Memory B cell (primary cell): ENCODE results near the gene EHBP1.
A peak's percentile ranks its signal among the peaks of the same experiment; 100 is the strongest.

Source experiments
- ATAC-seq: fragments of 150-1000 bp; cut with Tn5 transposase; 2 replicates; pipeline ENCODE4 v1.10.0; 2021; ENCODE audit warnings: low read depth, mild to moderate bottlenecking, moderate library complexity
- DNase-seq, 2 donors: peaks; one replicate each; pipeline ENCODE4 v3.0.0; 2022; ENCODE audit warnings: low spot score in 2 of 2
- H3K27ac Mint-ChIP-seq: one replicate; pipeline ENCODE4 v1.8.0; 2022; ENCODE audit warnings: mild to moderate bottlenecking, moderate library complexity, mixed read lengths
- H3K27me3 Mint-ChIP-seq: one replicate; pipeline ENCODE4 v1.8.0; 2022; ENCODE audit warnings: mixed read lengths
- H3K36me3 Mint-ChIP-seq: one replicate; pipeline ENCODE4 v1.8.0; 2022; ENCODE audit warnings: mild to moderate bottlenecking, mixed read lengths
- H3K4me1 Mint-ChIP-seq: one replicate; pipeline ENCODE4 v1.8.0; 2022; ENCODE audit warnings: mixed read lengths
- H3K4me3 Mint-ChIP-seq: one replicate; pipeline ENCODE4 v1.8.0; 2022; ENCODE audit warnings: mild to moderate bottlenecking, moderate library complexity, mixed read lengths
- H3K9me3 Mint-ChIP-seq: one replicate; pipeline ENCODE4 v1.8.0; 2022; ENCODE audit warnings: mixed read lengths

EHBP1 gene

DNA sequence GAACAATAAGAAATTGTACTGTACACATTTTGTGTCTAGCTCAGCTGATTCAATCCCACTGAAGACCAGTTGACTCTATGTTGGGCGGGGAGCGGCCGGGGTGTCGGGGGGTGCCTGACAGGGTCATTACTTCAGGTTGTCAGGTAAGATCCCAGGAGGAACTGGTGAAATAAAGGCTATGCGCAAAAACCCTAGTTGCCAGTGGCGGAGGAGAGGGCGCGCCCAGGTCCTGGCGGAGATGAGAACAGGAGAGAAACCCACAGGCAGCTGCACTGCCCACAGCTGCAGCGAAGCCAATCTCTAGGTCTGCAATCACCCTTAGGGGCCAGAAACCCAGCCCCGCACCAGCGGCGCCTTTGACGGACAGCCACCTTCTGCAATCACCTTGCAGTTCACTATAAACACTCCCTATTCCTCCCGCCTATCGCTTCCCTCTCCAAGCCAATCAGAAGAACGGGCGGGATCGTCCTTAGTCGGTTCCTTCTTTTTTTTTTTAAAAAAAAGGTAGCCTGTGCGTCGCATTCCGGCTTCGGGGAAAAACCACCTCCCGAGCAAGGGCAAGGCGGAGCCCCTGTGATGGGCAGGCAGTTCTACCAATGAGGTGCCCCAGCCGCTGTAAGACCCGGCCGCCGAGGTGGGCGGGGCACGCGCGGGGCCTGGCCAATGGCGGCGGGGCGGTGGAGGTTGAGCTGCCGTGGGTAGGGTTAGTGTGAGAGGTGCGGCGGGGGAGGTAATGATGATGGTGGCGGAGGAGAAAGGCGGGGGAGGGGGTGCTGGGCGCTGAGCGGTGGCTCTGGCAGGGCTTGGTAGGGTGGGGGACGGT is at the start of gene EHBP1:
Gene EHBP1 (plus strand): TSS at position 707 of the 823 bp plus-strand sequence. CDS start 1,479 bp downstream, outside the sequence.
- peak within 1 kb of the TSS; percentile 87 for H3K27ac Mint-ChIP-seq
- ATAC-seq (peak; percentile 94), DNase-seq (peak; percentile 97)
- H3K4me1 Mint-ChIP-seq, result peaks cover 29% of the 10 kb centered on the region
- no peaks in the 10 kb centered on the region for H3K27me3 Mint-ChIP-seq
- peak within 1 kb of the TSS; percentile 93 for H3K4me3 Mint-ChIP-seq
- peaks cover 9% of the 10 kb centered on the region for H3K36me3 Mint-ChIP-seq
- H3K9me3 Mint-ChIP-seq, result no peaks in the 10 kb centered on the region

DNA sequence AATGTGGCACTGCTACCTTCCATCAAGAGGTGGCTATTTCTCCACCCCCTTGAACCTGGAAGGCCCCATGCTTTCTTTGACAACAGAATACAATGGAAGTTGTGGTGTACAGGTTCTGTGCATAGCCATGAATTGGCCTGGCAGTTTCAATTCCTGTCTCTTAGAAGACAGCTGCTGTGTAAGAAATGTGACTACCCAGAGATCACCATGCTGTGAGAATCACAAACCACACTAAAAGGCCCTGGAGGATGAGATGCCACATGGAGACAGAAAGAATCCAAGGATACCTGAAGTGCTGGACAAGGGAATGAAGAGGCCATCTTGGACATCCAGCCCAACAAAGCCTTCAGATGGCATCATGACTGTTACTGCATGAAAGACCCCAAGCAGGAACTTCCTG is 47.7 kb upstream of the EHBP1 start:
- Mint-ChIP-seq H3K36me3 (no peaks in the 10 kb centered on the region), H3K4me3 (no peak overlapping the region)
- peak; percentile 84 for ATAC-seq

GRCh38 chr2:62658891-62659290 is 46.6 kb upstream of the EHBP1 start:
- Mint-ChIP-seq H3K4me1 (peaks cover 19% of the 10 kb centered on the region), H3K27me3 (peaks cover 2% of the 10 kb centered on the region), H3K27ac (no peak overlapping the region), H3K9me3 (no peaks in the 10 kb centered on the region), H3K36me3 (no peaks in the 10 kb centered on the region), H3K4me3 (no peak overlapping the region)
- ATAC-seq (no peak), DNase-seq (no peak)

More for the DNA sequence above, 47.7 kb upstream of the EHBP1 start:
- DNase-seq, result peak in 1 of 2 donors; percentile 18
- Mint-ChIP-seq H3K9me3 (no peaks in the 10 kb centered on the region), H3K4me1 (peaks cover 19% of the 10 kb centered on the region), H3K27ac (peak overlapping the region; percentile 92), H3K27me3 (peaks cover under 1% of the 10 kb centered on the region)

DNA sequence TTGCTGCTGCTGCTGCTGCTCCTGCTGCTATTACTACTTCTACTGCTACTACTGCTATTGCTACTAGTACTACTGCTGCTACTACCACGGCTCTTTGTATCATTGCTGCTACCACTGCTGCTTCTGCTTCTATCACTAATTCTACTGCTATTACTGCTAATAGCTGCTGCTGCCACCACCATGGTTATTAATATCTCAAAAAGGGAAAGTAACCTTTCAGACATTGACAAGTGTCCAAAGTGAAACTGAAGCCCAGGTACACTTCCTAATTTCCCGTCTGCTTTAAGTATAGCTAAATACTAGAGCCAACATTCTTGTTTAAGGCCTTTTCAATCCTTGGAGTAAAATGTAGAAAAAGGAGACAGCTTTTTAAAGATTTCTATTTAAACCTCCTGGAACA is 45.4 kb upstream of the EHBP1 start:
- ATAC-seq (peak; percentile 79), DNase-seq (peak in 1 of 2 donors; percentile 7)
- Mint-ChIP-seq H3K9me3 (no peaks in the 10 kb centered on the region), H3K27me3 (peaks cover 2% of the 10 kb centered on the region), H3K36me3 (no peaks in the 10 kb centered on the region), H3K27ac (peak overlapping the region; percentile 10), H3K4me3 (peak overlapping the region; percentile 55), H3K4me1 (peaks cover 19% of the 10 kb centered on the region)

DNA sequence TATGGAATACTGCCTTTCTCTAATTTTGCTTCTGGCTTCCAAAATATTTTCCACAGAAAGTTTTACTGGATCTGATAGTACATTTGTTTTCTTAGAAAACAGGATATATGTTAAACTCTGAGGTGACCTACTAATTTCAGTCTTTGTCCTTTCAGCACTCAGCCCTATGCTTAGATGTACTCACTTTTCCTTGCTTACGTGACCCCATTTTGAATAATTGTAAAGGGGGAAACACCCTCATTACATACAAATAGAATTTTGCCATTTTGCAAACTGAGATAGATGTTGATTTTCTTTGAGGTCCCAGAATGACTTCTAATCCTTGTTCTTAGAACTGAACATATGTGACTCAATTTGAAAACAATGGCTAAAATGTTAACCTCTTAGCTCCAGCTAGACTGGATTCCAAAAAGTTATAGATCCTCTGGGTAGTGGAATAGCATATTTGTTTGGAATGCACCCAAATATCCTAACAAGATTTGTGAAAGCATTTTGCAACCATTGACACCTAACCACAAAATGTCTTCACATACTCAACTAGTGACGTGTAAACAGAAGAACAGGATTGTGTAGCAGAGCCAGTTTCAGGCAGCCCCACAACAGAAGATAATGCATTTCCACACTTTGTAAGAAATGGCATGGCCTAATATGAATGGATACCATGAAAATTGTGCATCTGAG is 44.8 kb upstream of the EHBP1 start:
- H3K4me1 Mint-ChIP-seq, result peaks cover 19% of the 10 kb centered on the region
- H3K4me3 Mint-ChIP-seq, result no peak overlapping the region
- DNase-seq, result no peak
- no peaks in the 10 kb centered on the region for H3K9me3 Mint-ChIP-seq
- H3K27me3 Mint-ChIP-seq, result peaks cover 2% of the 10 kb centered on the region
- no peaks in the 10 kb centered on the region for H3K36me3 Mint-ChIP-seq
- H3K27ac Mint-ChIP-seq, result no peak overlapping the region
- ATAC-seq, result no peak

- Mint-ChIP-seq H3K27me3 (peaks cover 2% of the 10 kb centered on the region), H3K4me3 (no peak overlapping the region), H3K27ac (no peak overlapping the region), H3K4me1 (peaks cover 19% of the 10 kb centered on the region), H3K36me3 (no peaks in the 10 kb centered on the region), H3K9me3 (no peaks in the 10 kb centered on the region)
- DNase-seq (no peak), ATAC-seq (no peak)
Measured at GRCh38 chr2:62661263-62661635, 44.3 kb upstream of the EHBP1 start.

- H3K27me3 Mint-ChIP-seq, result peaks cover 2% of the 10 kb centered on the region
Measured at GRCh38 chr2:62662131-62662530, 43.4 kb upstream of the EHBP1 start.

DNA sequence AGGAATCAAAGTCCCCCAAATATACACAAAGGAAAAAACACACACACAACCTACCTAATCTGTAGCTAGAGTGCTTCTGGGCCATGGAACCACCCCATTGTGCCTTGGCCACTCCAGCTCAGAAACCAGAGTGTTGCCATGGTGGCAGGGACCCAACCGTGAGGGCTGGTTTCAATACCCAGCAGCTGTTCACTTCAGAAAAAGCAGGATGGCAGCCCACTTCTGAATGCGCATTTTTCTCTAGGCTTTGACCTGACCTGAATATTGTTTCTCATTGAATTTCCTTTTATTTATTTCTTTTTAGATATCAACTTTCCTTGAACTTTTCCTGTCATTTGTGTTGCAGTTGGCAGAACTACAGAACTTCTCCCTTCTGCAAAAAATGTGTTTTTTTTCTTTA is 43.0 kb upstream of the EHBP1 start:
- H3K27ac Mint-ChIP-seq, result no peak overlapping the region
- no peak for ATAC-seq
- peaks cover 18% of the 10 kb centered on the region for H3K4me1 Mint-ChIP-seq
- no peaks in the 10 kb centered on the region for H3K36me3 Mint-ChIP-seq
- H3K9me3 Mint-ChIP-seq, result no peaks in the 10 kb centered on the region
- H3K4me3 Mint-ChIP-seq, result no peak overlapping the region
- peaks cover 2% of the 10 kb centered on the region for H3K27me3 Mint-ChIP-seq
- no peak for DNase-seq

More at GRCh38 chr2:62662131-62662530, 43.4 kb upstream of the EHBP1 start:
- H3K36me3 Mint-ChIP-seq, result no peaks in the 10 kb centered on the region
- H3K27ac Mint-ChIP-seq, result no peak overlapping the region
- no peaks in the 10 kb centered on the region for H3K9me3 Mint-ChIP-seq
- no peak overlapping the region for H3K4me3 Mint-ChIP-seq
- no peak for DNase-seq
- peaks cover 19% of the 10 kb centered on the region for H3K4me1 Mint-ChIP-seq
- no peak for ATAC-seq

- peaks cover 2% of the 10 kb centered on the region for H3K27me3 Mint-ChIP-seq
- ATAC-seq, result no peak
- H3K27ac Mint-ChIP-seq, result no peak overlapping the region
- H3K4me3 Mint-ChIP-seq, result no peak overlapping the region
- H3K9me3 Mint-ChIP-seq, result no peaks in the 10 kb centered on the region
- peaks cover 12% of the 10 kb centered on the region for H3K4me1 Mint-ChIP-seq
- no peaks in the 10 kb centered on the region for H3K36me3 Mint-ChIP-seq
- no peak for DNase-seq
Measured at GRCh38 chr2:62663411-62663810, 42.1 kb upstream of the EHBP1 start.

- DNase-seq, result no peak
- Mint-ChIP-seq H3K4me3 (no peak overlapping the region), H3K27me3 (peaks cover 3% of the 10 kb centered on the region), H3K9me3 (no peaks in the 10 kb centered on the region), H3K36me3 (no peaks in the 10 kb centered on the region), H3K27ac (no peak overlapping the region), H3K4me1 (peaks cover 12% of the 10 kb centered on the region)
- ATAC-seq, result no peak
Measured at GRCh38 chr2:62663920-62664795, 41.4 kb upstream of the EHBP1 start.

DNA sequence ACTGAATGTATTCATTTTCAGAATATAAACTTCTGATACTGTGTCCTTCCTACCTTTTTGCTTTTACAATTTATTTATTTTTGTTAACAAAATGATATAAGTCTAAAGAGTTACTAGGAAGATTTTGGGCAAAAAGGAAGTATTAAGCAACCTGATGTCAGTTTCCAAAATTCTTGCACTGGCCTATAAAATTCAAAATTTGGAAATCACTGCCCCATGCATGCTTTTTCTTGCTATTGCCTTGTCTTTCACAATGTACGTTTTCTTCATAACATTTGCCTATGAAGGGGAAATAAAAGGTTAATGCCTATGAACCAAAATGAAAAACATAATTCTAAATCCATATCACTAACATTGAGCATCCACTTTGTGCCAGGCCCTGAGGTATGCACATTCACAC is 40.1 kb upstream of the EHBP1 start:
- Mint-ChIP-seq H3K4me3 (no peak overlapping the region), H3K27me3 (peaks cover 3% of the 10 kb centered on the region), H3K9me3 (no peaks in the 10 kb centered on the region), H3K36me3 (no peaks in the 10 kb centered on the region), H3K4me1 (peaks cover 5% of the 10 kb centered on the region), H3K27ac (no peak overlapping the region)
- ATAC-seq (no peak), DNase-seq (no peak)

DNA sequence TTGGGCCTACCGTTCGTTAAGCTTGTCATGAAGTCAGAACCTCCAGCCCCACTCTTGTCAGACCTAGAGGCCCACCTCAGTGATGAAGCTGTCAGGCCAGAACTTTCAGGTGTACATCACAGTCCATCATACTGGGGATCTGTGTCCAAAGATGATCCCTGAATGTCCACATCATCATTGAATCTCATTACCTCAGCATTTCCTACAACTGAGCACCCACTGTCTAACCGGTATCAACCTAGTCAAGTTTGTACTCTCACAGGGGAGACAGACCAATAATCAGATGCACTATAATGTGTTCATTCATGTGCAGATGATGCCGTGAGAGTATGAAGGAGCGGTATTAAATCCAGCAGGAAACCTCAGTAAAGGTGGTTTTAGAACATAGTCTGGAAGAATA is 36.3 kb upstream of the EHBP1 start:
- Mint-ChIP-seq H3K9me3 (no peaks in the 10 kb centered on the region), H3K27ac (no peak overlapping the region), H3K36me3 (no peaks in the 10 kb centered on the region), H3K4me1 (no peaks in the 10 kb centered on the region), H3K4me3 (no peak overlapping the region), H3K27me3 (peaks cover 2% of the 10 kb centered on the region)
- ATAC-seq (no peak), DNase-seq (no peak)

GRCh38 chr2:62672601-62673000 is 32.9 kb upstream of the EHBP1 start:
- Mint-ChIP-seq H3K4me3 (no peak overlapping the region), H3K36me3 (no peaks in the 10 kb centered on the region), H3K27me3 (peaks cover 2% of the 10 kb centered on the region), H3K9me3 (no peaks in the 10 kb centered on the region), H3K27ac (no peak overlapping the region), H3K4me1 (no peaks in the 10 kb centered on the region)
- DNase-seq (no peak), ATAC-seq (no peak)

DNA sequence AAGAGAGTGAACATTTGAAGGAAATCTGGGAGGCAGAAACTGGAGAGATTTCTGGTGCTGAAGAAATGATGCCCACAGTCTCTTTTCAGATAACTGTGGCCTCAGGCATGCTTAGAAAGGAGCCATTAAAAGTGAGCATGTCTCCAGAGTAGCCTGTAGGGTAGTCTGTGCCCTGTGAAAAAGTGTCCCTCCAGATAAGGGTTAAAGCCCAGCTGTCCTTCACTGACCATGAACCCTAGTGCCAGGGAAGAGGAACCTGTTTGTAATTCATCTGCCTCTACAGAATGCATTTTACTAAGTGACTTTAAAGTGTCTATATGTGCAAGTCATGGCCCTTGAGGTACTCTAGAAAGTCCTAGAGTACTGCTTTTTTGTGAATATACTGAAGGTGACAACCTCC is 30.5 kb upstream of the EHBP1 start:
- Mint-ChIP-seq H3K27ac (no peak overlapping the region), H3K4me3 (no peak overlapping the region), H3K27me3 (no peaks in the 10 kb centered on the region), H3K36me3 (no peaks in the 10 kb centered on the region), H3K4me1 (no peaks in the 10 kb centered on the region), H3K9me3 (no peaks in the 10 kb centered on the region)
- DNase-seq (no peak), ATAC-seq (no peak)
